RCC 7860 (cell line): ENCODE results near the gene KLHL1.
A peak's percentile ranks its signal among the peaks of the same experiment; 100 is the strongest.

Experiments
- DNase-seq: peaks from one replicate; pipeline ENCODE4 v3.0.0-alpha.2; 2015; ENCODE audit warnings: low spot score
- FAIRE-seq: peaks from 2 replicates; lab custom pipeline; 2012; peaks lifted over from hg19 to GRCh38; lab: Jason Lieb, UNC

KLHL1 gene

GRCh38 chr13:69882451-69882850 is 225.8 kb downstream of the KLHL1 start:
- no peak for DNase-seq
- FAIRE-seq: no peak

GRCh38 chr13:69879936-69880335 is 228.3 kb downstream of the KLHL1 start:
- FAIRE-seq: no peak
- DNase-seq: no peak

DNA sequence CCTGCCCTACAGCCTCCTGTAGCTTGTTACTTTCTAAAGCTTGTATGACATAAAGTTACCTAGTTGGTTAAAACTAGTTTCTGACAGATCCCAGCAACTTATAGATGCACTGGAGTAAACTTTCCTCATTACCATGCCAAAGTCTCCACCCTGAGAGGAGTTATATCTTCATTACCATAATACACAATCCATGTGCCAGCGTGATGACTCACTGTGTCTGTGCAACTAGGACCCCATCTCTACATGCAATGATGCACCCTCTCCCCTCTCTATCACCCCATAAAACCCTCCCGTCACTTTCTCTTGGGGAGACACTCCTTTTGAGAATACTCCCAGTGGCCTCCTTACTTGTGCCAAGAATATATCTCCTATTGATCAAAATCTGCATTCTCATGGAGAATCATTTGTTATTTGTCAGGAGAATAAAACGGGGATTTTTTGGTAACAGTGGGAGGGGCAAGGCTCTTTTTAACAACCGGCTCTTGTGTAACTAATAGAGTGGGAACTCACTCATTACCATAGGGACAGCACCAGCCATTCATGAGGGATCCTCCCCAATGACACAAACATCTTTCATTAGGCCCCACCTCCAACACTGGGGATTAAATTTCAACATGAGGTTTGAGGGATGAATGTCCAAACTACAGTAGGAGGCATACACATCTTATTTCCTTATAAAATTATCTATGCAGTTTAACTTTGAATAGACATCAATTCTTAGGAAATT is 235.8 kb downstream of the KLHL1 start:
- no peak for FAIRE-seq
- no peak for DNase-seq

DNA sequence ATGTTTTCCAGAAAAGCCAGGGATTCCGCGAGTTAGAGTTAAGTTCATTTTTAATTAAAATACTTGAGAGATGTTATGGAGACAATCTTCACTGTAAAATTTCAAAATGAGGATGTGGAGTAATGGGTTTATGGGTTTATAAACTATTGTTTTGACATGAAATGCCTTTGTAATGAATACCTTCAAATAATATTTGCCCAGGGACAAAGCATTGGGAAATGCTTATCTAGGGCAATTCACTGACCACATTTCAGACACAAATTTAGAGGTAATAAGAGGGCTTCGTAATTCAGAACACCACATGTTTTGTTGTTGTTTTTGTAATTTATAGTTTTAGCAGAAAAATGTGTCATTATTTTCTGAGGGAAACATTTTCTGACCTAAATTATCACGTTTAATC is 241.7 kb downstream of the KLHL1 start:
- DNase-seq (no peak), FAIRE-seq (no peak)

DNA sequence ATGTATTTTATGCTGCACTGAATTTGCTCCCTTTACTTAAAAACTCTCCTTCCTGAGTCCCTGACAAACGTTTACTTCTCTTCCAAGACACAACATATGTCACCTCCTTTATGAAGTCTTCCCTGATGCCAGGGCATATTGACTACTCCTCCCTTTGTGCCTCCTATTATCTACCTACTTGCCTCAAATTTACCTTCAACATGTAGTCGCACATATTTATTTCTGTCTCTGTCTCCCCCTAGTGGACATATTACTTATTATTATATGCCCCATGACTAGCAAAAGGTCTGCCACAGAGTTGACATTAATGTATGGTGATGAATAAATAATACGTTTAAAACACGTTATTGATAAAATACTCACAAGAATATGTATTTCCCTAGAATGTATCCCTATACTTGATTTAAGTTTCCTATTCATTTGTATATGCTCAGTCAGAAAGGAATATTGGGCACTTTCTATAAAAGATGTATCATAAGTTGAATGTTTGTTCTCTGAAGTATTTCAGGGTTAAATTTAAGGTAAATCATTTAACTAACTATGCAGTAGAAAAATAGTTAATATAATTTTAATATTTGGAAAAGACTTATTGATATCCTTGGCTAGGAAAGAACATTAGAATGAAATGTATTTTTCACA is 250.9 kb downstream of the KLHL1 start:
- peak; percentile 65 for FAIRE-seq

DNA sequence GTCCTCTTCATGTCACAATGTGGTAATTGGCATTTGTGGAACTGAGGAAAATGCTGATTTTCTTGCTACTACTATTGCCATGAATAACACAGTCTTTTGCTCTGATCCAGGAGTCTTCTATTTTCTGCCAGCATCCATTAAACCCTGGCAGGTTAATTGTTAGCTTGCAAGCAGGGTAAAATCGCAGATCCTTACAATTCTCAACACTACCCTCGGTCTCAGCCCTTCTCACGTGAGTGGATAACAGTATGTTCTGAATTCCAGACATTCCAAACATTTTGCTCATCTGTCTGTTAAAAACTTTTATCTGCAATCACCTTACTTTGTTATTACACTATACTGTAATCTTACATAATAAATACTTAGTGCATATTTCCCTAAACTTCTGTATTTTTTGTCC is 251.9 kb downstream of the KLHL1 start:
- DNase-seq (peak; percentile 59), FAIRE-seq (peak; percentile 79)

More for the DNA sequence above, 250.9 kb downstream of the KLHL1 start:
- DNase-seq: peak; percentile 49

DNA sequence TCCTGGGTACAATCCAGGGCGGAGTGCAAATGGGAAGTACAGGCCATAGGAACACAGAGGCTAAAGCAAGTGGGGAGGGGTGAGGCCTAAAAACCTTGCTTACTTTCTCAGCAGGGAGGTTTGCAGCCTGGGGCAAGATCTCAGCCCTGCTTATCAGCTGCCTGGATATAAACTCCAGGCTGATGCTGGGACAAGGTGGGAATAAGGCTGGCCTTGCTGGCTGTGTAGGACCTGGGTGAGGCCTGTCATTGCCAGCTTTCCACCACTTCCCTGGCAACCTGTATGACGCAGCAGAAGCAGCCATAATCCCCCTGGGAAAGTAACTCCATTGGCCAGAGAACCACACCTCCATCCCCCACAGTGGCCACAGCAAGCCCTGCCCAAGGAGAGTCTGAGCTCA is 279.7 kb downstream of the KLHL1 start:
- DNase-seq: no peak
- FAIRE-seq: no peak

DNA sequence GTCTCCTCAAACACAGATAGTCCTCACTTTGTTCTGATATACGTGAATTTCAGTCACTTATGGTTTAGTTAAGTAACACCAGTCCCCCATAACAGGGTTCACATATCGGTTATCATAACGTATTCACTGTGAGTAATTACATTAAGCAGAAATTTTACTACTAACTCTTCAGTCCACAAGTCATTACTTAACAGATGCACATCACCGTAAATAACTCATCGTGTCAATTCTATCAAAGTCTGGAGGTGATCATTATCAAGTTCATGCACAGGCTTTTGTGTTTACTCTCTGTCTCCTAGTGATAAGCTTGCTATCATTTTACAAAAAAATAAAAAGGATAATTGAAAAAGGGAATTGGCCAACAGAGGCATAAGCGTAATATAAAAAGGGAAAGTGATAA is 288.1 kb downstream of the KLHL1 start:
- FAIRE-seq: no peak
- no peak for DNase-seq

GRCh38 chr13:69817333-69817869 is 290.9 kb downstream of the KLHL1 start:
- FAIRE-seq (no peak), DNase-seq (no peak)

GRCh38 chr13:69809152-69809551 is 299.1 kb downstream of the KLHL1 start:
- FAIRE-seq (no peak), DNase-seq (no peak)

DNA sequence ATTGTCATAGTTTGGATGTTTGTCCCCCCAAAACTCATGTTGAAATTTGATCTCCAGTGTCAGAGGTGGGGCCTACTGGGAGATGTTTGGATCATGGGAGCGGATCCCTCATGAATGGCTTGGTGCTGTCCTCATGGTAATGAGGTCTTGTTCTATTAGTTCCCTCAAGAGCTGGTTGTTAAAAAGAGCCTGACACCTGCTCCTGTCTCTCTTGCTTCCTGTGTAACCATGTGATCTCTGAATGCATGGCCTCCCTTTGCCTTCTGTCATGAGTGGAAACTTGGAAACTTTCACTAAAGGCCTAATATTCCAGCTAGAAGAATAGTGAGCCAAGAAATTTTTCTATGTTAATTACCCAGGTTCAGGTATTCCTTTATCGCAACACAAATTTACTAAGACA is 312.0 kb downstream of the KLHL1 start:
- DNase-seq (no peak), FAIRE-seq (no peak)

GRCh38 chr13:69793783-69794453 is 314.3 kb downstream of the KLHL1 start:
- FAIRE-seq (no peak), DNase-seq (no peak)

- FAIRE-seq (no peak), DNase-seq (no peak)
Measured at GRCh38 chr13:69776937-69777336, 331.3 kb downstream of the KLHL1 start.

DNA sequence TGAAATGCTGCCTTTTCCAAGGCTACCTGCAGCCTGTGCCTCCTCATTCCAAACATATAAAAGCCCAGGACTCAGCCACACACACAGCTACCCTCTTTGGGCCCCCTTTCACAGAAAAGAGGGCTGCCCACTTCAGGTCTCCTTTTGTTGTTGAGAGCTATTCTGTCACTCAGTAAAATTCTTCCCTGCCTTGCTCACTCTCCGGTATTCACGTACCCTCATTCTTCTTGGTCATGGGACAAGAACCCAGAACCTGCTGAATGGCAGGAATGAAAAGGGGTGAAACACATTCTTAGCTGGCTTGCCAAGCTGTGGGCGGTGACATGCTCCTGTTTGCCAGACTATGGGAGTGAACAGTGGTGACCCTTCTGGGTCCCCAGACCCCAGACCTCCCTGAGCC is 338.6 kb downstream of the KLHL1 start:
- DNase-seq: no peak
- no peak for FAIRE-seq

- FAIRE-seq (no peak), DNase-seq (no peak)
Measured at GRCh38 chr13:69761581-69761980, 346.7 kb downstream of the KLHL1 start.

DNA sequence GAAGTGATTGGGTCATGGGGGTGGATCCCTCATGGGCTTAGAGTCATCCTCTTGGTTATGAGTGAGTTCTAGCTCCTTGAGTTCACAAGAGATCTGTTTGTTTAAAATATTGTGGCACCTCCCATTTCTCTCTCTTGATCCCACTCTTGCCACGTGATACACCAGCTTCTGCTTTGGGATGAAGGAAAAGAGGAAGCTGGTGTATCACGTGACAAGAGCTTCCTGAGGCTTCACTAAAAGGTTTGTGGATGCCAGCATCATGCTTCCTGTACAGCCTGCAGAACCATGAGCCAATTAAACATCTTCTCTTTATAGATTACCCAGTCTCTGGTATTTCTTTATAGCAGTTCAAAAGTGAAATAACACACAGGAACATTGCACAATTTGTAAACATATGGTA is 353.2 kb downstream of the KLHL1 start:
- FAIRE-seq: no peak
- no peak for DNase-seq

GRCh38 chr13:69751259-69751658 is 357.0 kb downstream of the KLHL1 start:
- FAIRE-seq (no peak), DNase-seq (no peak)

- FAIRE-seq: no peak
- DNase-seq: no peak
Measured at GRCh38 chr13:69737129-69737935, 370.9 kb downstream of the KLHL1 start.

DNA sequence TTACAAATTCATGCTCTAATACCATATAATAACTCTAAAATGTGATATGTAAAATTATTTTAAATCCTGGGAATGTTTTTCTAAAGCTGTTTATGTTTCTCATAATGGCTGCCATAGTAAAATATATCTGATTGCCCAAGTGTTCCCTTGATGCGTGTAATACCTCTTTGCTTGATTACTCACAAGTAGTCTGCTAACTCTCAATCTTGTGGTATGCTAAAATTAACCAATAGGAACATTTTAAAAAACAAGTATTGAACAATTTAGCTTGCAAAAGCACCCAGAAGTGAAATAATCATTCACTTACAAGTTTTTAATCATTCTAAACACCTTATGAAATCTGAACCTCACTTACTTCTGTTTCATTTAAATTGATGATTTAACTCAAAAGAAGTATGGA is 386.6 kb downstream of the KLHL1 start:
- FAIRE-seq (no peak), DNase-seq (no peak)

- FAIRE-seq (no peak), DNase-seq (no peak)
Measured at GRCh38 chr13:69720278-69720983, 387.8 kb downstream of the KLHL1 start.
